ENCODE data around the gene SHKBP1.
A peak's percentile ranks its signal among the peaks of the same experiment; 100 is the strongest.

SHKBP1 gene

GRCh38 chr19:40603389-40604170 lies 26.9 kb downstream of the SHKBP1 start:
- ATAC-seq, result peak; percentile 82
- TF ChIP-seq TSHZ2 (CRISPR knock-in tag; IDR thresholded peaks at IDR 0.05) (peak; percentile 49; the same call in 1 of the 2 replicates), CSDC2 (CRISPR knock-in tag; IDR thresholded peaks at IDR 0.05) (no peak)

- no peak for TF ChIP-seq CREB5 (CRISPR knock-in tag; IDR thresholded peaks at IDR 0.05; ENCODE audit: low read depth)
- ATAC-seq, result no peak
These were observed 27.5 kb downstream of the SHKBP1 start for GRCh38 chr19:40604171-40604646.

- TF ChIP-seq ISL1 (CRISPR knock-in tag; IDR thresholded peaks at IDR 0.05) (no peak), ZC3H10 (CRISPR knock-in tag; IDR thresholded peaks at IDR 0.05) (no peak), TOX (CRISPR knock-in tag; IDR thresholded peaks at IDR 0.05; ENCODE audit: borderline replicate concordance) (no peak), ZNF565 (CRISPR knock-in tag; conservative IDR thresholded peaks at IDR 0.05; ENCODE audit: low read depth) (no peak), ZNF70 (CRISPR knock-in tag; IDR thresholded peaks at IDR 0.05) (no peak), ESRRG (CRISPR knock-in tag; IDR thresholded peaks at IDR 0.05) (no peak), TCF4 (CRISPR knock-in tag; IDR thresholded peaks at IDR 0.05; ENCODE audit: borderline replicate concordance) (no peak), SNAI2 (CRISPR knock-in tag; IDR thresholded peaks at IDR 0.05) (no peak), PPARA (CRISPR knock-in tag; IDR thresholded peaks at IDR 0.05; ENCODE audit: borderline replicate concordance) (no peak), GLIS3 (CRISPR knock-in tag; IDR thresholded peaks at IDR 0.05) (no peak), PATZ1 (CRISPR knock-in tag; IDR thresholded peaks at IDR 0.05; ENCODE audit: borderline replicate concordance) (no peak), POU6F1 (CRISPR knock-in tag; IDR thresholded peaks at IDR 0.05; ENCODE audit: borderline replicate concordance, low read depth) (no peak), RARB (CRISPR knock-in tag; IDR thresholded peaks at IDR 0.05) (no peak), OSR1 (CRISPR knock-in tag; IDR thresholded peaks at IDR 0.05) (no peak), ZFP30 (CRISPR knock-in tag; IDR thresholded peaks at IDR 0.05) (no peak), ARNTL (CRISPR knock-in tag; IDR thresholded peaks at IDR 0.05; ENCODE audit: borderline replicate concordance, low read depth) (no peak), ZNF8 (CRISPR knock-in tag; IDR thresholded peaks at IDR 0.05) (no peak), CSDC2 (CRISPR knock-in tag; IDR thresholded peaks at IDR 0.05) (no peak), CSRNP3 (CRISPR knock-in tag; IDR thresholded peaks at IDR 0.05) (no peak), BACH2 (CRISPR knock-in tag; IDR thresholded peaks at IDR 0.05; ENCODE audit: borderline replicate concordance) (no peak)
- no peak for ATAC-seq
These were observed 28.1 kb downstream of the SHKBP1 start for GRCh38 chr19:40604647-40605215.

Data from SK-N-SH treated with all-trans-retinoic acid at 6 μM for 48 hours (cell line).